Liver (tissue), 3 donors: Measurements from ENCODE around the gene ZNF814.

Experiments
- CTCF ChIP-seq: fragments of 150-350 bp; IDR thresholded peaks from 2 replicates; pipeline ENCODE4 v1.5.1; 2017; ENCODE audit warnings: improper control_type of control experiment, low read depth, low read length; ENCODE audit not compliant: missing input control
- EGR1 ChIP-seq, 2 donors: IDR thresholded peaks; 2 replicates each; pipeline ENCODE4 v1.6.1; 2016 to 2018; ENCODE audit warnings: antibody characterized with exemption in 2 of 2, low read depth in 2 of 2
- HNF4G ChIP-seq: IDR thresholded peaks from 2 replicates; pipeline ENCODE4 v1.6.1; 2016; ENCODE audit warnings: antibody characterized with exemption
- MAX ChIP-seq: IDR thresholded peaks from 2 replicates; pipeline ENCODE4 v1.6.1; 2016; ENCODE audit warnings: antibody characterized with exemption
- RAD21 ChIP-seq, 2 donors: IDR thresholded peaks; 2 replicates each; pipeline ENCODE4 v1.6.1; 2016; ENCODE audit warnings: antibody characterized with exemption in 2 of 2, mild to moderate bottlenecking in 2 of 2
- TAF1 ChIP-seq: conservative IDR thresholded peaks from 2 replicates; pipeline ENCODE4 v1.6.1; 2016; ENCODE audit warnings: antibody characterized with exemption, mild to moderate bottlenecking
- donor health status: healthy.
- donor health status: healthy.

GRCh38 chr19:57888560-57889231, at the start of gene ZNF814:
- TF ChIP-seq HNF4G = no peak
- TF ChIP-seq RAD21 (IDR thresholded peaks at IDR 0.05) = peak in 1 of 2 donors; percentile 43
- TF ChIP-seq CTCF = peak; percentile 30
- peak; percentile 18 for TF ChIP-seq TAF1
- TF ChIP-seq EGR1 (IDR thresholded peaks at IDR 0.05; ENCODE audit: low read depth in 2 of 2) = no peak
- peak; percentile 79 for TF ChIP-seq MAX
